Suprapubic skin (tissue), 4 donors: ENCODE results near the gene BMF. TPM values are rescaled to one million over a fixed set of nuclear protein-coding genes. Genes with fewer than 3 reads are reported as not detected.
A peak's percentile ranks its signal among the peaks of the same experiment; 100 is the strongest.

Experiments
- DNase-seq, 2 donors: peaks; one replicate each; pipeline ENCODE4 v3.0.0-alpha.2; 2019; ENCODE audit warnings: low spot score in 2 of 2
- H3K27ac ChIP-seq: fragments of 200-600 bp; sonication (generic); one replicate; pipeline ENCODE4 v1.5.1; 2019
- H3K27me3 ChIP-seq: fragments of 200-600 bp; sonication (generic); one replicate; pipeline ENCODE4 v1.5.1; 2019
- H3K36me3 ChIP-seq: fragments of 200-600 bp; sonication (generic); one replicate; pipeline ENCODE4 v1.5.1; 2019
- H3K4me1 ChIP-seq: fragments of 200-600 bp; sonication (generic); one replicate; pipeline ENCODE4 v1.5.1; 2019
- H3K4me3 ChIP-seq: fragments of 200-600 bp; sonication (generic); one replicate; pipeline ENCODE4 v1.5.1; 2019; ENCODE audit warnings: mild to moderate bottlenecking
- H3K9me3 ChIP-seq: fragments of 200-600 bp; sonication (generic); one replicate; pipeline ENCODE4 v1.5.1; 2019
- CTCF ChIP-seq, 2 donors: fragments of 200-600 bp in 1 of 2; fragments of 450-650 bp in 1 of 2; sonication (generic) in 1 of 2; IDR thresholded peaks; one replicate each; pipeline ENCODE4 v1.5.1; 2016 to 2019; ENCODE audit warnings: antibody characterized with exemption in 2 of 2, mild to moderate bottlenecking in 1 of 2, moderate library complexity in 1 of 2
- EP300 ChIP-seq: sonication (generic); formaldehyde crosslinking; IDR thresholded peaks from one replicate; pipeline ENCODE4 v1.6.1; 2017; ENCODE audit warnings: antibody characterized with exemption
- POLR2A ChIP-seq, 2 donors: fragments of 450-650 bp; IDR thresholded peaks; one replicate each; pipeline ENCODE4 v1.6.1; 2017; ENCODE audit warnings: antibody characterized with exemption in 2 of 2, mild to moderate bottlenecking in 2 of 2, moderate library complexity in 2 of 2
- POLR2AphosphoS5 ChIP-seq, 3 donors: sonication (generic); formaldehyde crosslinking; IDR thresholded peaks; one replicate each; pipeline ENCODE4 v1.6.1; 2017; ENCODE audit warnings: antibody characterized with exemption in 3 of 3
- WGBS: methylation state at CpG from one replicate; pipeline ENCODE4 v1.1.5; 2018; 5-methylcytosine and 5-hydroxymethylcytosine counted together
- total RNA-seq, 4 donors: library from RNA; depleted of rRNA; stranded (reverse); fragments of >200 nt; gene quantifications; one replicate each; pipeline ENCODE4 v1.1.0, GENCODE V29; 2016

The BMF gene
- total RNA-seq, 4 donors from 2014 or later, result 2.6 to 11.1 (median 9.8) TPM

DNA sequence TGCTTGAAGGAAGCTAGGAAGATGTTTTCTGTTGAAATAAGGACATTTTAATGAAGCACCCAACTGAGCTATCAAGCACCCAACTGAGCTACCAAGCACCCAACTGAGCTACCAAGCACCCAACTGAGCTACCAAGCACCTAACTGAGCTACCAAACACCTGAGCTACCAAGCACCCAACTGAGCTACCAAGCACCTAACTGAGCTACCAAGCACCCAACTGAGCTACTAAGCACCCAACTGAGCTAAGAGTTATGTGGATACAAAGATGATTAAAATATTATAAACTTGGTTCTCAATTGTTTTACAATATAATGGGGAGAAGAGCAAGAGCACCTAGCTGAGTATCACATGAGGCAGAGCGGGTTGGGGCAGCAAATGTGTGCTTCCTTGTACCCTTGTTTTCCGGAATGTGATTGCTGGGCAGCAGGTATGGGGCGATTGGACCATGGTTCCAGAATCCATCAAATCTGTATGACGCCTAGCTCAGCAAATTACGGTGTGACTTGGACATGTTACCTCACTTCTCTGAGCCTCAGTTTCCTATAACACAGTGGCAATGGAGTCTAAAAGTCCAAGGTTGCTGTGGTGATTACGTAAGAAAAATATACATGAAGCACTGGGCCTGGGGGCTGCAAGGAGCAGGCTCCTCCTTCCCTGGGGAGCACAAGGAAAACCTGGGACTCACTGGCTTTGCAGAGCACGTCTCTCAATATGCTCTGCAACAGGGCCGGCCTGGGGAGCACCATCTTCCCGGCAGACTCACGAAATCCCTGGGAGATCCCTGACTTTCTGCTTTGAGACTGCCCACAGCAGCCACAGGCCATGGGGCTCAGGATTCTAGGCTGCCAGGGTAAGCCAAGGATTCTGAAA lies 11.3 kb downstream of the BMF start:
- Histone ChIP-seq H3K4me3 (no peak overlapping the region), H3K4me1 (peaks cover 94% of the 10 kb centered on the region), H3K27me3 (no peaks in the 10 kb centered on the region), H3K36me3 (no peaks in the 10 kb centered on the region), H3K9me3 (no peaks in the 10 kb centered on the region), H3K27ac (peak overlapping the region; percentile 88)
- WGBS, result 62% methylated on average over 10 of the region's 10 CpGs
- no peak for TF ChIP-seq POLR2AphosphoS5 (IDR thresholded peaks at IDR 0.05)
- TF ChIP-seq CTCF (IDR thresholded peaks at IDR 0.05), result no peak
- no peak for TF ChIP-seq POLR2A (IDR thresholded peaks at IDR 0.05)
- TF ChIP-seq EP300, result no peak
- DNase-seq, result no peak

DNA sequence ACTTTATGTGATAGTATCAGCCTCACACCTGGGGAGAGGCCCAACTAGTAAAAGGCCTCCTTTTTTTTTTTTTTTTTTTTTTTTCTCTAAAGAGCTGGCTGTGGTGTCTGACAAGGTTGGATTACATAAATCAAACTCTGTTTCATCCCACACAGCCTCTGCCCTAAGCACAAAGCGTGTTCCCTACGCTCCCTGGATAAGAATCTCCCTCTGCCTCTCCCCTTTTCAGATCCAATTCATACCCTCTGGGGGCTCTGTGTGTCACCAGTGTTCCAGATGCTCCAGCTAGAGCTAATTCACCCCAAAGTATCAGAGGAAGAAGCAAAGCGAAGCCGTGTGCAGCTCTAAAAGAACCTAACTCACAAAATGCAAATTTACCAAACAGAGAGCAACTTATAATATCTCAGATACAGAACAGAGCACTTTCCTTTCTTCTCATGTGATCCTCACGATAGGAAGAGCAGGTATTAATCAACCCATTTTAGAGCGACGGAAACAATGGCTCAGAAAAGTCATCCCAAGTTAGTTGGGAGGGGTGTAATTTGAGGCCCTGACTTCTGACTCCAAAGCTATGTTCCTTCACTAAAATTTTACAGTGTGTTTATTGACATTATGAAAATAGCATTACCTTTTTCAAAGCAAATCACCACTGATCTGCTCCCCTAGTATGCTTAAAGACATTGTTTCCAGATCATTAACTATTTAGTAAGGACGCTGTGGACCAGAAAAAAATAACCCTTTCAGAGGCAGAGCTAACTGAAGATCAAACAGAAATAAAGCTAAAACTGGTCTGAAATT lies 12.4 kb downstream of the BMF start:
- H3K27me3 ChIP-seq, result no peaks in the 10 kb centered on the region
- no peaks in the 10 kb centered on the region for H3K9me3 ChIP-seq
- H3K27ac ChIP-seq, result peak overlapping the region; percentile 41
- TF ChIP-seq POLR2AphosphoS5 (IDR thresholded peaks at IDR 0.05), result no peak
- no peak for TF ChIP-seq POLR2A (IDR thresholded peaks at IDR 0.05)
- TF ChIP-seq CTCF (IDR thresholded peaks at IDR 0.05), result no peak
- no peak for TF ChIP-seq EP300
- peaks cover 93% of the 10 kb centered on the region for H3K4me1 ChIP-seq
- no peak overlapping the region for H3K4me3 ChIP-seq
- no peak for DNase-seq
- 41% methylated on average over 8 of the region's 8 CpGs for whole genome bisulfite sequencing
- no peaks in the 10 kb centered on the region for H3K36me3 ChIP-seq

DNA sequence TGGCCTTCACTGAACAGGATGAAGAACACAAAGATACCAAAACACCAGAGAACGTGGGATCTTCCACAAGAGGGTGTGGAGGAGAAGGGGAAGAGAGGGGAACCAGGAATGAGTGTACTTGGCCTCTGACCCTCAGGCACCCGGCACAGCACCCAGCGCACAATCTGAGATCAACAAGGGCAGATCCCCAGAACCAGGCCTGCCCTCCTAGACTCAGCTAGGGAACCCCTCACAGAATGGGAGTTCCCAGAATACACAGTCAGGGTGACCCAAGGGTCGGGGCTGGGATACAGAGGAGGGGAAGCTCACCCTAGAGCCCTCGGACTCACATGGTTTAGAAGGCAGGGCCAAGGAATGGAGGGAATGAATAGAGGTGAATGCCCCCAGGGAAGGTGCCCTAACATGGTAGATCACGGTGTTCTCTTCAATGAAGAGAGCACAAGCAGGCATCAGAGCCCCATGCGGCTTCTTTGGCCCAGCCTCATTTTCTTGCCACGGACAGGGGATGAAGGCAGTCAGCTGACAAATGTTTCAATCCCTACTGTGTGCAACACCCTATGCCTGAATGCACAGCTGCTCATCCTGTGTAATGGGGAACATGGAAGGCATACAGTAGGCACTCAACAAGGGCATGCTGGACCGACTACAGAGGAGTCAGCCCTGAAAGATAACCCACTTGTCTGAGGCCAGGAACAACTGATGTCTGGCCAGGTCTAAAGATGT lies 13.1 kb downstream of the BMF start:
- no peak overlapping the region for H3K27ac ChIP-seq
- H3K4me1 ChIP-seq, result peaks cover 90% of the 10 kb centered on the region
- H3K4me3 ChIP-seq, result no peak overlapping the region
- H3K36me3 ChIP-seq, result peaks cover 6% of the 10 kb centered on the region
- no peak for DNase-seq
- no peaks in the 10 kb centered on the region for H3K9me3 ChIP-seq
- no peaks in the 10 kb centered on the region for H3K27me3 ChIP-seq
- WGBS, result 72% methylated on average over 8 of the region's 9 CpGs
- TF ChIP-seq POLR2AphosphoS5 (IDR thresholded peaks at IDR 0.05) (no peak), CTCF (IDR thresholded peaks at IDR 0.05) (no peak)

DNA sequence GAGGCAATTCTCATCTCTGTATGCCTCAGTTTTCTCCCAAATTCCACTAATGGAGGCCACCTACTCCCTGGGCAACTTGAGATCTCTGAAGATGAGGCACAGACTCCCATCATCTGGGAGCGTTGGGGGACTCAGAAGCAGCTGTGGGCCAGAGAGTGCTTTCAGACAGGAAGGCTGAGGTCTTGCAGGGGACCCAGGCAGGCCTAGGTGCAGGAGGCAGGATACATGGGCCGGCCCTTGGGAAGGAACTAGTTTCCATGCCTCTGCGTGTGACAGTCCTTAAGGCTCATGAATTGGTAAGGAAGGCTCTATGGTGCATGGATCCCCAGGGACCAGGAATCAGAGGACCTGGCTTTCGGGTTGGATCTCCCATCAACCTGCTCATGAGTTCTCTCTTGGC lies 14.5 kb downstream of the BMF start:
- Histone ChIP-seq H3K4me1 (peaks cover 78% of the 10 kb centered on the region), H3K9me3 (no peaks in the 10 kb centered on the region), H3K36me3 (peaks cover 6% of the 10 kb centered on the region), H3K27me3 (no peaks in the 10 kb centered on the region), H3K4me3 (no peak overlapping the region), H3K27ac (no peak overlapping the region)
- DNase-seq, result no peak
- TF ChIP-seq CTCF (IDR thresholded peaks at IDR 0.05) (no peak), POLR2A (IDR thresholded peaks at IDR 0.05) (no peak), EP300 (no peak), POLR2AphosphoS5 (IDR thresholded peaks at IDR 0.05) (no peak)
- 92% methylated on average over 4 of the region's 4 CpGs for WGBS
